K562 (cell line): ENCODE results near the gene FAF2. TPM values are rescaled to one million over a fixed set of nuclear protein-coding genes. Genes with fewer than 3 reads are reported as not detected.
A peak's percentile ranks its signal among the peaks of the same experiment; 100 is the strongest.

Source experiments
- BACH1 ChIP-seq: fragments of 200-800 bp; sonication (Bioruptor generic); IDR thresholded peaks from 2 replicates; pipeline ENCODE4 v1.6.1; 2016; ENCODE audit warnings: missing genetic modification characterization, missing compliant biosample characterization
- CBX1 ChIP-seq: sonication (generic); IDR thresholded peaks from 2 replicates; pipeline ENCODE4 v1.6.1; 2016; ENCODE audit warnings: antibody characterized with exemption, low read depth, mild to moderate bottlenecking
- CXXC5 ChIP-seq: fragments of 250-450 bp; sonication (Bioruptor Pico); IDR thresholded peaks from 2 replicates; pipeline ENCODE4 v1.8.0; 2022; ENCODE audit warnings: inconsistent platforms, mild to moderate bottlenecking, moderate library complexity
- DDX20 ChIP-seq: fragments of 450-650 bp; IDR thresholded peaks from 2 replicates; pipeline ENCODE4 v1.6.1; 2016; ENCODE audit warnings: missing genetic modification characterization, low read depth, mild to moderate bottlenecking, missing compliant biosample characterization, moderate library complexity
- ETS2 ChIP-seq: IDR thresholded peaks from 2 replicates; pipeline ENCODE4 v1.6.1; 2016; ENCODE audit warnings: borderline replicate concordance, missing genetic modification characterization, mild to moderate bottlenecking, moderate library complexity, missing compliant biosample characterization; ENCODE audit not compliant: poor library complexity, severe bottlenecking
- GATA2 ChIP-seq: sonication (generic); formaldehyde crosslinking; IDR thresholded peaks from 2 replicates; pipeline ENCODE4 v1.4.0; 2020; ENCODE audit warnings: mild to moderate bottlenecking, missing genetic modification reagents
- GTF2E2 ChIP-seq: fragments of 200-800 bp; sonication (Bioruptor generic); IDR thresholded peaks from 2 replicates; pipeline ENCODE4 v1.6.1; 2016; ENCODE audit warnings: missing genetic modification characterization, missing compliant biosample characterization
- HLTF ChIP-seq: fragments of 450-650 bp; IDR thresholded peaks from 2 replicates; pipeline ENCODE4 v1.6.1; 2016
- KLF10 ChIP-seq: fragments of 250-450 bp; sonication (Bioruptor Pico); IDR thresholded peaks from 2 replicates; pipeline ENCODE4 v1.6.1; 2021; ENCODE audit warnings: matching md5 sums
- LARP7 ChIP-seq: fragments of 450-650 bp; IDR thresholded peaks from 2 replicates; pipeline ENCODE4 v1.6.1; 2016
- MYC ChIP-seq, 2 experiments: fragments of 250-450 bp in 1 of 2; sonication (Bioruptor Pico) in 1 of 2; IDR thresholded peaks; 2 replicates each; pipeline versions ENCODE4 v1.5.1 to v1.6.1; 2012 to 2021; ENCODE audit warnings: low read depth in 2 of 2, borderline replicate concordance in 1 of 2, improper control_type of control experiment in 1 of 2, low read length in 1 of 2, mild to moderate bottlenecking in 1 of 2, moderate library complexity in 1 of 2
- NBN ChIP-seq: fragments of 450-650 bp; IDR thresholded peaks from 2 replicates; pipeline ENCODE4 v1.6.1; 2016; ENCODE audit warnings: low read depth, mild to moderate bottlenecking
- NCOA1 ChIP-seq: fragments of 450-650 bp; IDR thresholded peaks from 2 replicates; pipeline ENCODE4 v1.6.1; 2016; ENCODE audit warnings: low read depth
- NFIX ChIP-seq: fragments of 250-450 bp; sonication (Bioruptor Pico); IDR thresholded peaks from 2 replicates; pipeline ENCODE4 v1.4.0; 2020; ENCODE audit warnings: low read depth, mild to moderate bottlenecking, moderate library complexity
- NR3C1 ChIP-seq: sonication (generic); formaldehyde crosslinking; IDR thresholded peaks from 2 replicates; pipeline ENCODE4 v1.8.1; 2022; ENCODE audit warnings: missing genetic modification reagents
- NRF1 ChIP-seq, 2 experiments: fragments of 450-650 bp; IDR thresholded peaks in 1 of 2; conservative IDR thresholded peaks in 1 of 2; 2 replicates each; pipeline ENCODE4 v1.6.1; 2014; ENCODE audit warnings: mild to moderate bottlenecking in 2 of 2
- THRB ChIP-seq: fragments of 450-650 bp; formaldehyde crosslinking; conservative IDR thresholded peaks from 2 replicates; pipeline ENCODE4 v1.4.0; 2022; ENCODE audit warnings: mild to moderate bottlenecking, missing genetic modification characterization
- ZNF146 ChIP-seq: IDR thresholded peaks from one replicate; pipeline ENCODE4 v1.6.1; 2018; ENCODE audit warnings: missing compliant biosample characterization; ENCODE audit not compliant: unreplicated experiment
- ZNF431 ChIP-seq: sonication (generic); formaldehyde crosslinking; IDR thresholded peaks from 2 replicates; pipeline ENCODE4 v1.8.0; 2022; ENCODE audit warnings: mild to moderate bottlenecking, missing genetic modification reagents
- ZNF785 ChIP-seq: fragments of 250-450 bp; sonication (Bioruptor Pico); IDR thresholded peaks from 2 replicates; pipeline ENCODE4 v1.4.0; 2020; ENCODE audit warnings: mild to moderate bottlenecking
- polyA plus RNA-seq, 8 experiments: library from polyadenylated mRNA; depleted of rRNA in 4 of 8; stranded (reverse) in 5 of 8; unstranded in 3 of 8; fragments of >200 nt; fragmentation: Nextera tagmentation in 2 of 8; fragmentation: Illumina TruSeq in 1 of 8; extraction: Ambion mirVana in 2 of 8; extraction: Trizol in 1 of 8; gene quantifications; 2 replicates each; pipeline versions ENCODE4 v1.2.1 to v1.2.3, GENCODE V29; 2011 to 2014; ENCODE audit warnings: inconsistent platforms in 1 of 8, missing spikeins in 1 of 8
- total RNA-seq, 7 experiments: library from RNA; depleted of rRNA in 6 of 7; stranded (reverse); fragments of >200 nt in 6 of 7; fragmentation: Illumina TruSeq in 2 of 7; extraction: Trizol in 2 of 7; gene quantifications; 2 replicates each; pipeline versions ENCODE4 v1.2.1 to v1.2.3, GENCODE V29; 2011 to 2021; ENCODE audit warnings: low replicate concordance in 1 of 7
- TF ChIP-seq, protein P1 (sequence below), 2 experiments: fragments of 450-650 bp; IDR thresholded peaks; 2 replicates each; pipeline ENCODE4 v1.6.1; 2018; ENCODE audit warnings: mild to moderate bottlenecking in 2 of 2, low read depth in 1 of 2; ENCODE audit not compliant: partially characterized antibody in 2 of 2
- TF ChIP-seq, protein P2 (sequence below): fragments of 250-450 bp; sonication (Bioruptor Pico); IDR thresholded peaks from 2 replicates; pipeline ENCODE4 v1.5.0; 2020; ENCODE audit warnings: mild to moderate bottlenecking

The FAF2 gene
- total and polyA plus RNA-seq, 9 of the 15 experiments (the other 6 are each of a cell fraction or from before 2014, with no cell fraction given) = 25.0 to 44.6 (median 36.1) TPM

GRCh38 chr5:176541338-176542134 lies 93.4 kb downstream of the FAF2 start (continued):
- 0 out of 2 replicates have a peak, but pooled peaks have one; percentile 27 for TF ChIP-seq BACH1 (tag)
- no peak for TF ChIP-seq KLF10 (CRISPR knock-in tag)
- TF ChIP-seq ZNF785 = no peak
- peak in 1 of 2 experiments; percentile 40; a peak in 1 of 4 replicates for TF ChIP-seq NRF1 (conservative IDR thresholded peaks at IDR 0.05 in 1 of 2, IDR thresholded peaks at IDR 0.05 in 1 of 2)
- TF ChIP-seq DDX20 = no peak
- TF ChIP-seq, protein P1, sequence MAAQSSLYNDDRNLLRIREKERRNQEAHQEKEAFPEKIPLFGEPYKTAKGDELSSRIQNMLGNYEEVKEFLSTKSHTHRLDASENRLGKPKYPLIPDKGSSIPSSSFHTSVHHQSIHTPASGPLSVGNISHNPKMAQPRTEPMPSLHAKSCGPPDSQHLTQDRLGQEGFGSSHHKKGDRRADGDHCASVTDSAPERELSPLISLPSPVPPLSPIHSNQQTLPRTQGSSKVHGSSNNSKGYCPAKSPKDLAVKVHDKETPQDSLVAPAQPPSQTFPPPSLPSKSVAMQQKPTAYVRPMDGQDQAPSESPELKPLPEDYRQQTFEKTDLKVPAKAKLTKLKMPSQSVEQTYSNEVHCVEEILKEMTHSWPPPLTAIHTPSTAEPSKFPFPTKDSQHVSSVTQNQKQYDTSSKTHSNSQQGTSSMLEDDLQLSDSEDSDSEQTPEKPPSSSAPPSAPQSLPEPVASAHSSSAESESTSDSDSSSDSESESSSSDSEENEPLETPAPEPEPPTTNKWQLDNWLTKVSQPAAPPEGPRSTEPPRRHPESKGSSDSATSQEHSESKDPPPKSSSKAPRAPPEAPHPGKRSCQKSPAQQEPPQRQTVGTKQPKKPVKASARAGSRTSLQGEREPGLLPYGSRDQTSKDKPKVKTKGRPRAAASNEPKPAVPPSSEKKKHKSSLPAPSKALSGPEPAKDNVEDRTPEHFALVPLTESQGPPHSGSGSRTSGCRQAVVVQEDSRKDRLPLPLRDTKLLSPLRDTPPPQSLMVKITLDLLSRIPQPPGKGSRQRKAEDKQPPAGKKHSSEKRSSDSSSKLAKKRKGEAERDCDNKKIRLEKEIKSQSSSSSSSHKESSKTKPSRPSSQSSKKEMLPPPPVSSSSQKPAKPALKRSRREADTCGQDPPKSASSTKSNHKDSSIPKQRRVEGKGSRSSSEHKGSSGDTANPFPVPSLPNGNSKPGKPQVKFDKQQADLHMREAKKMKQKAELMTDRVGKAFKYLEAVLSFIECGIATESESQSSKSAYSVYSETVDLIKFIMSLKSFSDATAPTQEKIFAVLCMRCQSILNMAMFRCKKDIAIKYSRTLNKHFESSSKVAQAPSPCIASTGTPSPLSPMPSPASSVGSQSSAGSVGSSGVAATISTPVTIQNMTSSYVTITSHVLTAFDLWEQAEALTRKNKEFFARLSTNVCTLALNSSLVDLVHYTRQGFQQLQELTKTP (IDR thresholded peaks at IDR 0.05; ENCODE audit: low read depth in 1 of 2, partially characterized antibody in 2 of 2) = no peak
- no peak for TF ChIP-seq ETS2
- no peak for TF ChIP-seq NBN
- TF ChIP-seq ZNF431 (CRISPR knock-in tag) = no peak
- no peak for TF ChIP-seq HLTF
- no peak for TF ChIP-seq THRB (CRISPR knock-in tag)
- no peak for TF ChIP-seq NR3C1 (CRISPR knock-in tag)
- no peak; the same call in 1 of the 2 replicates for TF ChIP-seq GTF2E2 (tag)
- no peak for TF ChIP-seq CBX1
- no peak for TF ChIP-seq NCOA1
- no peak for TF ChIP-seq LARP7
- peak; percentile 27; the same call in 1 of the 2 replicates for TF ChIP-seq GATA2 (CRISPR knock-in tag)
- TF ChIP-seq NFIX (CRISPR knock-in tag) = no peak
- no peak; the same call in 1 of the 2 replicates for TF ChIP-seq CXXC5 (CRISPR knock-in tag)
- TF ChIP-seq, protein P2, sequence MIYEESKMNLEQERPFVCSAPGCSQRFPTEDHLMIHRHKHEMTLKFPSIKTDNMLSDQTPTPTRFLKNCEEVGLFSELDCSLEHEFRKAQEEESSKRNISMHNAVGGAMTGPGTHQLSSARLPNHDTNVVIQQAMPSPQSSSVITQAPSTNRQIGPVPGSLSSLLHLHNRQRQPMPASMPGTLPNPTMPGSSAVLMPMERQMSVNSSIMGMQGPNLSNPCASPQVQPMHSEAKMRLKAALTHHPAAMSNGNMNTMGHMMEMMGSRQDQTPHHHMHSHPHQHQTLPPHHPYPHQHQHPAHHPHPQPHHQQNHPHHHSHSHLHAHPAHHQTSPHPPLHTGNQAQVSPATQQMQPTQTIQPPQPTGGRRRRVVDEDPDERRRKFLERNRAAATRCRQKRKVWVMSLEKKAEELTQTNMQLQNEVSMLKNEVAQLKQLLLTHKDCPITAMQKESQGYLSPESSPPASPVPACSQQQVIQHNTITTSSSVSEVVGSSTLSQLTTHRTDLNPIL (CRISPR knock-in tag) = no peak
- TF ChIP-seq MYC (IDR thresholded peaks at IDR 0.05; ENCODE audit: low read depth, low read length) = peak; percentile 46; the same call in 1 of the 2 replicates
- TF ChIP-seq MYC (CRISPR knock-in tag; IDR thresholded peaks at IDR 0.05; ENCODE audit: borderline replicate concordance, low read depth) = no peak; the same call in 1 of the 2 replicates
- TF ChIP-seq ZNF146 (CRISPR knock-in tag) = no peak
